Measurements from ENCODE around the gene ANKRD39. TPM values are rescaled to one million over a fixed set of nuclear protein-coding genes. Genes with fewer than 3 reads are reported as not detected.

Gene ANKRD39
- total RNA-seq, result 14.6 TPM
- long read RNA-seq, transcript ANKRD39-201 (4 exons, 976 nt), result major isoform, 17 of 19 reads
- long read RNA-seq, partial matches to known transcripts, result 2 of 19 reads
- long read RNA-seq, other reads (novel, unspliced or antisense), result 0 of 19 reads

- ATAC-seq (ENCODE audit: poor library complexity) (peak; percentile 96), DNase-seq (peak; percentile 99)
- intact Hi-C loops (cut with DNase I), result loop anchor here (2.0 kb wide), 1 partner anchor 93 kb away; no protein-coding TSS in a partner anchor
Measured at GRCh38 chr2:96857667-96858372, at the start of gene ANKRD39. Gene ANKRD39, minus strand, starts transcription at chr2:96858016. Its CDS starts 29 bp downstream, at chr2:96857987.

GRCh38 chr2:96906729-96907114, 48.9 kb upstream of the ANKRD39 start:
- ATAC-seq (ENCODE audit: poor library complexity), result peak; percentile 35
- intact Hi-C loops (cut with DNase I), result loop anchor here (5.0 kb wide), 1 partner anchor 46 kb away; no protein-coding TSS in a partner anchor
- peak; percentile 75 for DNase-seq

GRCh38 chr2:96903815-96904214, 46.0 kb upstream of the ANKRD39 start:
- intact Hi-C loops (cut with DNase I), result no loop called here
- DNase-seq, result no peak
- ATAC-seq (ENCODE audit: poor library complexity), result no peak

GRCh38 chr2:96903318-96903717, 45.5 kb upstream of the ANKRD39 start:
- DNase-seq (no peak), ATAC-seq (ENCODE audit: poor library complexity) (no peak)
- intact Hi-C loops (cut with DNase I), result no loop called here

GRCh38 chr2:96900237-96900636, 42.4 kb upstream of the ANKRD39 start:
- intact Hi-C loops (cut with DNase I), result no loop called here
- ATAC-seq (ENCODE audit: poor library complexity) (no peak), DNase-seq (no peak)

- DNase-seq (no peak), ATAC-seq (ENCODE audit: poor library complexity) (no peak)
- intact Hi-C loops (cut with DNase I), result no loop called here
Measured at GRCh38 chr2:96899413-96899741, 41.6 kb upstream of the ANKRD39 start.

- ATAC-seq (ENCODE audit: poor library complexity) (no peak), DNase-seq (no peak)
- intact Hi-C loops (cut with DNase I), result no loop called here
Measured at GRCh38 chr2:96898641-96899412, 41.0 kb upstream of the ANKRD39 start.

- intact Hi-C loops (cut with DNase I), result no loop called here
- DNase-seq (no peak), ATAC-seq (ENCODE audit: poor library complexity) (no peak)
Measured at GRCh38 chr2:96898135-96898505, 40.3 kb upstream of the ANKRD39 start.

GRCh38 chr2:96897491-96898134, 39.8 kb upstream of the ANKRD39 start:
- DNase-seq, result no peak
- no peak for ATAC-seq (ENCODE audit: poor library complexity)
- intact Hi-C loops (cut with DNase I), result no loop called here

- DNase-seq, result no peak
- intact Hi-C loops (cut with DNase I), result no loop called here
- peak; percentile 9 for ATAC-seq (ENCODE audit: poor library complexity)
Measured at GRCh38 chr2:96895746-96896651, 38.2 kb upstream of the ANKRD39 start.

GRCh38 chr2:96895032-96895745, 37.4 kb upstream of the ANKRD39 start:
- ATAC-seq (ENCODE audit: poor library complexity), result peak; percentile 50
- intact Hi-C loops (cut with DNase I), result no loop called here
- DNase-seq, result no peak

- intact Hi-C loops (cut with DNase I), result no loop called here
- ATAC-seq (ENCODE audit: poor library complexity) (no peak), DNase-seq (no peak)
Measured at GRCh38 chr2:96894151-96894531, 36.3 kb upstream of the ANKRD39 start.

- no peak for DNase-seq
Measured at GRCh38 chr2:96893289-96894150, 35.7 kb upstream of the ANKRD39 start.

GRCh38 chr2:96891591-96892333, 33.9 kb upstream of the ANKRD39 start:
- DNase-seq (no peak), ATAC-seq (ENCODE audit: poor library complexity) (no peak)
- intact Hi-C loops (cut with DNase I), result no loop called here

More at GRCh38 chr2:96893289-96894150, 35.7 kb upstream of the ANKRD39 start:
- intact Hi-C loops (cut with DNase I), result no loop called here
- no peak for ATAC-seq (ENCODE audit: poor library complexity)

GRCh38 chr2:96890726-96891385, 33.0 kb upstream of the ANKRD39 start:
- intact Hi-C loops (cut with DNase I), result no loop called here
- ATAC-seq (ENCODE audit: poor library complexity) (no peak), DNase-seq (no peak)

GRCh38 chr2:96890252-96890651, 32.4 kb upstream of the ANKRD39 start:
- DNase-seq (no peak), ATAC-seq (ENCODE audit: poor library complexity) (no peak)
- intact Hi-C loops (cut with DNase I), result no loop called here
